Fibroblast of skin of back (primary cell): ENCODE measurements around the gene ADH7.
"Not testable (repeated sequence)": the region's sequence is repeated elsewhere in the genome, so short reads cannot be mapped to it uniquely, and the experiment has no call there.

Source experiments
- DNase-seq: peaks from one replicate; pipeline ENCODE4 v3.0.0-alpha.2; 2013

The ADH7 gene

DNA sequence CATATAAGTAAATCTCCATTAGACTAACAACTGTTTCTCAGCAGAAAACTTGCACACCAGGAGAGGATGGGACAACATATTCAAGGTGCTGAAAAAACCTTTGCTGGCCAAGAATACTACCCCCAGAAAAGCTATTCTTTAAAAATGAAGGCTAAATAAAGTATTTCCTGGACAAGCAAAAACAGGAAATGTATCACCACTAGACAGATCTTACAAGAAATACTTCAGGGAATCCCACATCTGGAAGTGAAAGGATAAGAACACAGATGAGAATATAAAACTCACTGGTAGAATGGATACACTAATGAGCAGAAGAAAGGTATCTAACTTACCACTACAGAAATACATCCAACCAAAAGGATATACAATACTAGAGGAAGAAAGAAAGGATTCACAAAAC lies 55.6 kb downstream of the ADH7 start:
- DNase-seq = peak; percentile 31

DNA sequence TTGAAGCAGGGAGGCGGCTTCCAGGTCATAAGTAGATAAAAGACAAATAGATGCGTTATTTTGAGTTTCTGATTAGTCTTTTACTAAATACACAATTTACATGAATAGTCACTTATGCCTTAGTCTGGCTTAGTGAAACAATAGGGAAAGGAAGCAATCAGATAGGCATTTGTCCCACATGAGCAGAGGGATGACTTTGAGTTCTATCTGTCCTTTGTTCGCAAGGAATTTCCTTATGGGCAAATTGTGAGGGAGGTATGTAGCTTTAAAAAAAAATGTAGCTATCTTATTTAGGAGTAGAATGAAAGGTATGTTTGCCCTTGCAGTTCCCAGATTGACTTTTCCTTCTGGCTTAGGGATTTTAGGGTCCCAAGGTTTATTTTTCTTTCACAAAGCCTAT lies 56.3 kb downstream of the ADH7 start:
- no peak for DNase-seq

- peak; percentile 45 for DNase-seq
Observed at GRCh38 chr4:99377341-99377740, 57.8 kb downstream of the ADH7 start.

GRCh38 chr4:99372464-99372863 lies 62.7 kb downstream of the ADH7 start:
- DNase-seq = not testable (repeated sequence)

GRCh38 chr4:99367817-99368216 lies 67.3 kb downstream of the ADH7 start:
- DNase-seq = not testable (repeated sequence)

DNA sequence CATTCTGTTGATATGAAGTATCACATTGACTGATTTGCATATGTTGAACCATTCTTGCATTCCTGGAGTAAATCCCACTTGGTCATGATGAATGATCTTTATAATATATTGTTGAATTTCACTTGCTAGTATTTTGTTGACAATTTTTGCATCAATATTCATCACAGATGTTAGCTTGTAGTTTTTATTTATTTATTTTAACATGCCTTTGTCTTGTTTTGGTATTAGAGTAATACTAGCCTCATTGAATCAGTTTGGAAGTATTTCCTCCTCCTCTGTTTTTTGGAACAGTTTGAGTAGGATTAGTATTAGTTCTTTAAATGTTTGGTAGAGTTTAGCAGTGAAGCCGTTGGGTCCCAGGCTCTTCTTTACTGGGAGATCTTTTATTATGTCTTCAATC lies 68.7 kb downstream of the ADH7 start:
- no peak for DNase-seq

DNA sequence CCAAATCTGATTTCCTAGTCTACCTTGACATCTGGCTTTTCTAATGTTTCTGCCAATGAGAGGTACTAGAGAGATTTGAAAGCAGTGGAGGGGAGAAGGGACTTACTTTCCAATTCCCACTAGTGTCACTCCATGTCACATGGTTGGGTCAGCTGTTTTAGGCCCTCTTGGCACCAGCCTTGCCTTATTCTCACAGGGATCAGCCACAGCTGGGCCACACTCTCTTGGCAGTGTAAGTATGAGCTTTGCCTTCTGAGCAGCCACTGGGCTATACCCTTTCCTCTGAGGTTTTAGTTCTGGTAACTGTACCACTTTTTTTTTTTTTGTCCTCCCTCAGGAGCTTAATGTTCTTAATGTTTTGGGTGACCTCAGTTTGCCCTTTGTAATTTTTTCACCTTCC lies 72.4 kb downstream of the ADH7 start:
- no peak for DNase-seq
